ENCODE measurements around the gene CCDC81. TPM values are rescaled to one million over a fixed set of nuclear protein-coding genes. Genes with fewer than 3 reads are reported as not detected.

Gene CCDC81
- total RNA-seq, 4 donors from 2014 or later, result 0.78 to 3.3 (median 1.3) TPM

- H3K9me3 ChIP-seq, result no peaks in the 10 kb centered on the region
- H3K27ac ChIP-seq, result no peak overlapping the region
- H3K36me3 ChIP-seq, result no peaks in the 10 kb centered on the region
- H3K27me3 ChIP-seq, result no peaks in the 10 kb centered on the region
- H3K4me3 ChIP-seq, result no peak overlapping the region
- peaks cover 0 to 7% (median 0%) of the 10 kb centered on the region in 4 donors for H3K4me1 ChIP-seq
- DNase-seq (ENCODE audit: low spot score in 2 of 2), result no peak
- TF ChIP-seq EP300 (IDR thresholded peaks at IDR 0.05) (no peak), POLR2A (IDR thresholded peaks at IDR 0.05) (no peak), CTCF (IDR thresholded peaks at IDR 0.05) (no peak)
- WGBS, 2 donors, result 40 to 52% methylated on average over 1 of the region's 1 CpG
Measured at GRCh38 chr11:86374069-86374468, 618 bp upstream of the CCDC81 start.

- Histone ChIP-seq H3K36me3 (no peaks in the 10 kb centered on the region), H3K27ac (no peak overlapping the region), H3K4me1 (peaks cover 0 to 7% (median 0%) of the 10 kb centered on the region in 4 donors), H3K4me3 (no peak overlapping the region), H3K9me3 (no peaks in the 10 kb centered on the region), H3K27me3 (no peaks in the 10 kb centered on the region)
- TF ChIP-seq POLR2A (IDR thresholded peaks at IDR 0.05) (no peak), CTCF (IDR thresholded peaks at IDR 0.05) (no peak), EP300 (IDR thresholded peaks at IDR 0.05) (no peak)
- no peak for DNase-seq (ENCODE audit: low spot score in 2 of 2)
Measured at GRCh38 chr11:86377972-86378371, 3.3 kb downstream of the CCDC81 start.

DNA sequence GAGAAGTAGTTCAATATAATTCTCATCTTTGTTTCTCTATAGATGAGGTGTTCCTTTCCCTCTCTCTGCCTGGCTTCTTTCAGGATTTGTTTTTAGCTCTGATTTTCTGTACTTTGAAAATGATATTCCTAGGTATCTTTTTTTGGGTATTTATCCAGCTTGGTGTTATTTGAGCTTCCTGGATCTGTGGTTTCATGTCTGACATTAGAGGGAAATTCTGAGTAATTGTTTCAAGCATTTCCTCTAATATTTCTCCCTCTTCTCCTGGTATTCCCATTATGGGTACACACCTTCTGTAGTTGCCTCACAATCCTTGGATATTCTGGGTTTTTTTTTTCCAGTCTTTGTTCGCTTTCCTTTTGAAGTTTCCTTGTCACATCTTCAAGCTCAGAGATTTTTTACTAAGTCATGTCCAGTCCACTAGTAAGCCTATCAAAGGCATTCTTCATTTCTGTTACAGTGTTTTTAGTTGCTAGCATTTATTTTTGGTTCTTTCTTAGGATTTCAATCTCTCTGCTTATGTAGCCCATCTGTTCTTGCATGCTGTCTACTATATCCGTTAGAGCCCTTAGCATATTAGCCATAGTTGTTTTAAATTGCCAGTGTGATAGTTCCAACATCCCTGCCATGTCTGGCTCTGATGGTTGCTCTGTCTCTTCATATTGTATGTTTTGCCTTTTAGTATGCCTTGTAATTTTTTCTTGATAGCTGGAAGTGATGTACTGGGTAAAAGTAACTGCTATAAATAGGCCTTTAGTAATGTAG is 5.8 kb downstream of the CCDC81 start:
- Histone ChIP-seq H3K27ac (no peak overlapping the region), H3K36me3 (no peaks in the 10 kb centered on the region), H3K9me3 (no peaks in the 10 kb centered on the region), H3K4me1 (no peaks in the 10 kb centered on the region), H3K27me3 (no peaks in the 10 kb centered on the region), H3K4me3 (no peak overlapping the region)
- TF ChIP-seq CTCF (IDR thresholded peaks at IDR 0.05), result no peak
- WGBS, 2 donors, result 91 to 93% methylated on average over 2 of the region's 2 CpGs
- no peak for DNase-seq (ENCODE audit: low spot score in 2 of 2)

GRCh38 chr11:86383041-86383955 is 8.6 kb downstream of the CCDC81 start:
- no peak overlapping the region for H3K4me3 ChIP-seq
- no peak overlapping the region for H3K27ac ChIP-seq
- no peaks in the 10 kb centered on the region for H3K27me3 ChIP-seq
- DNase-seq (ENCODE audit: low spot score in 2 of 2), result no peak
- H3K9me3 ChIP-seq, result no peaks in the 10 kb centered on the region
- H3K36me3 ChIP-seq, result no peaks in the 10 kb centered on the region
- TF ChIP-seq POLR2A (IDR thresholded peaks at IDR 0.05) (no peak), CTCF (IDR thresholded peaks at IDR 0.05) (no peak), EP300 (IDR thresholded peaks at IDR 0.05) (no peak)
- no peaks in the 10 kb centered on the region for H3K4me1 ChIP-seq
- 71 to 74% methylated on average over 5 of the region's 5 CpGs for WGBS, 2 donors

- H3K4me3 ChIP-seq, result no peak overlapping the region
- WGBS, 2 donors, result 94 to 100% methylated on average over 2 of the region's 2 CpGs
- no peak for TF ChIP-seq EP300 (IDR thresholded peaks at IDR 0.05)
- no peak for TF ChIP-seq CTCF (IDR thresholded peaks at IDR 0.05)
Measured at GRCh38 chr11:86386283-86386682, 11.6 kb downstream of the CCDC81 start.

More at GRCh38 chr11:86386283-86386682, 11.6 kb downstream of the CCDC81 start:
- Histone ChIP-seq H3K9me3 (no peaks in the 10 kb centered on the region), H3K27ac (no peak overlapping the region), H3K27me3 (no peaks in the 10 kb centered on the region), H3K36me3 (no peaks in the 10 kb centered on the region), H3K4me1 (no peaks in the 10 kb centered on the region)
- no peak for DNase-seq (ENCODE audit: low spot score in 2 of 2)
